Muscle of leg (tissue), 11 donors: ENCODE data around the gene GALNT12. TPM values are rescaled to one million over a fixed set of nuclear protein-coding genes. Genes with fewer than 3 reads are reported as not detected.

Experiments used
- DNase-seq: peaks from one replicate; pipeline ENCODE4 v3.0.0; 2013
- H3K27ac ChIP-seq: one replicate; pipeline ENCODE4 v1.5.1; 2013; ENCODE audit warnings: mild to moderate bottlenecking, low read length, control low read depth
- H3K27me3 ChIP-seq: one replicate; pipeline ENCODE4 v1.6.1; 2013; ENCODE audit warnings: low read length; ENCODE audit not compliant: control insufficient read depth, insufficient read depth
- H3K36me3 ChIP-seq: one replicate; pipeline ENCODE4 v1.6.1; 2013; ENCODE audit warnings: low read length; ENCODE audit not compliant: control insufficient read depth, insufficient read depth
- H3K4me1 ChIP-seq: one replicate; pipeline ENCODE4 v1.6.1; 2013; ENCODE audit warnings: low read length; ENCODE audit not compliant: control insufficient read depth, insufficient read depth
- H3K4me3 ChIP-seq: one replicate; pipeline ENCODE4 v1.5.1; 2013; ENCODE audit warnings: low read length, control low read depth
- H3K9me3 ChIP-seq: replicated peaks from 2 replicates; pipeline ENCODE4 v1.6.1; 2013; ENCODE audit warnings: low read depth, low read length; ENCODE audit not compliant: control insufficient read depth
- WGBS: methylation state at CpG from one replicate; pipeline ENCODE4 v1.1.5; 2013; ENCODE audit warnings: missing lambda C conversion rate; ENCODE audit not compliant: insufficient coverage; 5-methylcytosine and 5-hydroxymethylcytosine counted together
- polyA plus RNA-seq, 8 donors: library from polyadenylated mRNA; unstranded; fragments of 120-200 nt; gene quantifications; one replicate each; pipeline versions ENCODE4 v1.2.1 to v1.2.3, GENCODE V29; 2013; ENCODE audit warnings: inconsistent platforms in 1 of 8, low replicate concordance in 1 of 8; ENCODE audit not compliant: insufficient read length in 8 of 8, insufficient read depth in 1 of 8
- total RNA-seq: library from RNA; stranded (reverse); fragments of 120-200 nt; gene quantifications from one replicate; pipeline ENCODE4 v1.2.4, GENCODE V29; 2013

The GALNT12 gene
- total and polyA plus RNA-seq, 9 donors = 2.7 to 4.6 (median 3.6) TPM

DNA sequence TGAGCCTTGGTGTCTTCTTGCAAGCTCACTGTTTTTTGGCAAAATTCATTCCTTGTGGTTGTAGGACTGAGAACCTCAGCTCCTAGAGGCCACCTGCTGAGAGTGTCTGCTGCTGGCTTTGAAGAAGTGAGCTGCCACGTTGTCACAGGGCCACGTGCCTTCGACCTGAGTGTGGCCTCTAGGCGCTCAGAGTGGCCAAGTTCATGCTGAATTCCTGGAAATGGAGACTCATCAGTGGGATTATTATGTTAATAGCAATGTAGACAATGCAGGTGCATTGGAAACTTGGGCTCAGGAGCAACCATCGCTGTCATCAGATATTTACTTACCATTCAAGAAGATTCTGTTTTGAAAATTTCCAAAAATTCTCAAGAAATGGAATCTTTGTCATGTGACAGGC, 52.5 kb downstream of the GALNT12 start:
- no peak for DNase-seq
- Histone ChIP-seq H3K4me3 (no peak overlapping the region), H3K36me3 (no peaks in the 10 kb centered on the region), H3K27me3 (no peaks in the 10 kb centered on the region), H3K9me3 (peaks cover 10% of the 10 kb centered on the region), H3K27ac (no peak overlapping the region), H3K4me1 (peaks cover 36% of the 10 kb centered on the region)
- 59% methylated on average over 4 of the region's 5 CpGs for WGBS

DNA sequence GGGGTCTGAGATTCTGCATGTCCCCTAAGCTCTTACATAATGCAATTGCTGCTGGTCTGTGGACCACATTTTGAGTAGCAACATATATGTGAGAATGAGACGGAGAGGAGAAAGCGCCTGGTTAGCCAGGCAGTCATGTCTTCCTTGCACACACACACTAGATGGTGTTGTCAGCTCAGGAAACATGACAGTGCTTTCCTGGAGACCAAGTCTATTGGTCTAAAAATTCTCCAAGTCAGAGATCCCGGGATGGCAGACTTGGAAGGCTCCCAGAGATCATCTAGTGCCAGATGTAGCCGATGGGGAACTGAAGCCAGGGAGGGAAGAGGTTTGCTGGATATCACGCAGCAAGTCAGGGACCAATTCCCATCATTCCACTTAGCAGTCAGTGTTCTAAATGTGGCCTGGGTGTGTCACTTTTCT, 53.4 kb downstream of the GALNT12 start:
- Histone ChIP-seq H3K27me3 (no peaks in the 10 kb centered on the region), H3K9me3 (peaks cover 5% of the 10 kb centered on the region), H3K36me3 (no peaks in the 10 kb centered on the region), H3K27ac (peak overlapping the region; percentile 24), H3K4me1 (peaks cover 43% of the 10 kb centered on the region), H3K4me3 (no peak overlapping the region)
- peak; percentile 93 for DNase-seq
- 0% methylated on average over 1 of the region's 5 CpGs for WGBS

DNA sequence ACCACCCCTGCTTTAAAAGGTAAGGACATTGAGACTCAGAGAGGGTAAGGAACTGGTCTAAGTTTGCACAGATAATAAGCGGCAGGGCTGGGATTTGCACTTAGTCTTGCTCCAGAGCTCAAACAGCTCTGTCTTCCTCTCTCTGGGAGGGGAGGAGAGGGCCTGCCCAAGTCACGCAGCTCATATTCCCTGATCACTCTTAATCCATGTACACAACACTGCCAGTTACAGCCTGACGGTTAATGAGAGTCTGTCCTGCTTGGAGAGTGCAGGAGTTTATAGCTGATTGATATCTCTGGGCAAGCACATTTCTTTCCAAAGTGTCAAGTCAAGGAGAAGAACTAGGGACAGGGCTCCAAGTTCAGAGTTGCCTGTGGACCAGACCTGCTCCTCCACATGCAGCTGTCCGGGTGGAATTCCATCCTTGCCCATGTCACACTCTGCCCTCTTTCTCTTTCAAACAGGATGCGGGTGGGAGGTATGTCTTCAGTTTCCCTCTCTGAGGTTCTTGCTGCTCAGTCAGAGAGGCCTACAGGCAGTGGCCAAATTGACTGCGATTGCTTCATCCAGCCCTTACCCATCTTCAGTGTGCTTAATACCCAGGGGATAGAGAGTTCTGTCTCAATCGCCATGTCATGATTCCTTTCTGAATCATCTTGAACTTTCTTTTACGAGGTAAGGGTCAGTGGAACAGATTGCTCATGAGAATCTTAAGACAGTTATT, 54.5 kb downstream of the GALNT12 start:
- H3K27ac ChIP-seq = peak overlapping the region; percentile 65
- H3K9me3 ChIP-seq = no peaks in the 10 kb centered on the region

DNA sequence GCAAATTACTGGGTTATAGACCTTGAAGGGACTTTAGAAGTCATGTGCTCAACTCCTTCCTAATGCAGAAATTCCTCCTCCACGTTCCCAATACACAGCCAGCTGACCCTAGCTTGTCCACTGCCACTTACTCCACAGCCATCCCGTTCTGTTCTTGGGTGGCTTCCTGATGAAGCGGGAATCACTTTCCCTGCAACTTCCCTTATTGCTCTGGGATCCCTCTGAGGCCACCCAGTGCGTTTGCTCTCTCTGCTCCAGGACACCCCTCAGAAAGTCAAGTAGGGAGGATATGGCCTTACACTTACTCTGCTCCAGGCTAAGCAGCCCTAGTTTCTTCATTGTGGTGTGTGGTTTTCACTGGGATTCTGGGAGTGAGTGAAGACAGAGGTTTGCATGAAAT, 55.5 kb downstream of the GALNT12 start:
- Histone ChIP-seq H3K27ac (peak overlapping the region; percentile 38), H3K4me1 (peaks cover 59% of the 10 kb centered on the region), H3K9me3 (no peaks in the 10 kb centered on the region), H3K27me3 (no peaks in the 10 kb centered on the region), H3K36me3 (no peaks in the 10 kb centered on the region), H3K4me3 (no peak overlapping the region)
- 38% methylated on average over 3 of the region's 4 CpGs for WGBS
- no peak for DNase-seq

More for the DNA sequence above, 54.5 kb downstream of the GALNT12 start:
- H3K27me3 ChIP-seq = no peaks in the 10 kb centered on the region
- no peaks in the 10 kb centered on the region for H3K36me3 ChIP-seq
- H3K4me3 ChIP-seq = no peak overlapping the region
- peak; percentile 54 for DNase-seq
- peaks cover 50% of the 10 kb centered on the region for H3K4me1 ChIP-seq
- 64% methylated on average over 3 of the region's 8 CpGs for WGBS

DNA sequence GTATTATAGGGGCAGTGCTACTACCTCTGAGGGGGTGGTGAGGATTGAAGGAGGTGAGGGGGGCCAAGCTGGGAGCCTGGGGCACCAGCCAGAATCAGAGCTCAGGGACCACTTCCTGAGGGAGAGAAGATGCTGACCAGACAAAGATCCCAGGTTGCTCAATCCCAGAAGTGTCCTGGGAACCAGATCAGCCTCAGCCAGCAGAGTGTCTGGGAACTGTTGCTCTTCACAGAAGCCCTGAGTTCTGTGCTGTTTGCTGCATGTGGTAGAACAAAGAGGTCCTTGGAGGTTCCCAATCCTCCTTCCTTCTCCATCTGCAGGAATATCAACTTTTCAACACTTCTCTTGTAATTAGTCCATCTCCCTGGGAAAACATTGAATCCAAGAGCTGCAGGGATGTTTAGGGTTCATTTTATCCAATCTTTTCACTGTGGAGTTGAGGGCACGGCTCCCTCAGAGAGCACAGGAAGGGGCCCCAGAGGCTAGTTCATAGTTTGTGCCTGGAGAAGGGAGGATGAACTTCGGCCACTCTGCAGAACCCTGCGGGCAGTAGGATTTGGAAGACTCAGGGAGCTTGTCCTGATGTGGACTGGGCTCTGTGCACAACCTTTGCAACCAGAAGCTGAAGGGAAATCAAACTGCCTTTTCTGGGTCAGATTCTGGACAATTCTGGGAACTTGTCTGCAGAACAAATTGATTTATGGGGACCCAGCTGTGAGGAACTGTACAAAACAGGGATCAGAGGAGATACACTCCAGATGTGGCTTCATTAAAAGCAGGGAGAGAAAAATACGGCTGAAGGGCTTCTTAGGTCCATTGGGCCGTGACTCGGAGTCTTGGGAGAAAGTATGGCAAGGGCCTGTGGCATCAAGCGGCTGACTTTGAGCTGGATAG, 57.1 kb downstream of the GALNT12 start:
- Histone ChIP-seq H3K27ac (peak overlapping the region; percentile 83), H3K4me3 (no peak overlapping the region), H3K9me3 (no peaks in the 10 kb centered on the region), H3K36me3 (no peaks in the 10 kb centered on the region), H3K27me3 (no peaks in the 10 kb centered on the region), H3K4me1 (peaks cover 61% of the 10 kb centered on the region)
- DNase-seq = peak; percentile 95
- 29% methylated on average over 6 of the region's 7 CpGs for WGBS

DNA sequence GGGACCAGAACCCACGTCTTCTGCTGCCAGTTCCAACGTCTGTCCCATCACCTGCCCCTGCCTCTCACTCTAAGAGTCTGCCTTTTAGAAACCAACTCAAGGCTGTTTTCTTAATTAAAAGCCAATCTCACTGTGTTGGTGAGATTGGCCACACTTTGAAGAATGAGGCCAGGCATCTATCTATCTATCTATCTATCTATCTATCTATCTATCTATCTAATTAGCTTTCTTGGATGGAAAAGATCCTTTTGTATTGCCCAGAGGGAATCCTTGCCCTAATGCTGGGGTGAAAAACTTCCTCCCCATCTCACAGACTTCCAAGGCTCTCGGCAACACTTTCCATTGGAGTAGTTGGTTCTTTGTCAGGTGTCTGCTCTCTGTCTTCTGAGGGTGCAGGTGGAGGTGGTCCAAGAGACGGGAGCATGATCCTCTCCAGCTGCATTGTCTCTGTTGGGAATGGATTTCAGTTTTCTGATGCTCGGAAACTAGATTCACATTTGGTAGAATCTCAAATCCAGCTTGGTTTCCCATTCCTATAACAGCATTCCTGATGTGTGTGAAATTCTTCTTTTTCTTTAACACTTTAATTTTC, 57.9 kb downstream of the GALNT12 start:
- no peak overlapping the region for H3K4me3 ChIP-seq
- H3K4me1 ChIP-seq = peaks cover 61% of the 10 kb centered on the region
- H3K27ac ChIP-seq = peak overlapping the region; percentile 83
- 20% methylated on average over 2 of the region's 5 CpGs for WGBS
- no peaks in the 10 kb centered on the region for H3K9me3 ChIP-seq
- no peaks in the 10 kb centered on the region for H3K36me3 ChIP-seq
- DNase-seq = peak; percentile 78
- H3K27me3 ChIP-seq = no peaks in the 10 kb centered on the region

DNA sequence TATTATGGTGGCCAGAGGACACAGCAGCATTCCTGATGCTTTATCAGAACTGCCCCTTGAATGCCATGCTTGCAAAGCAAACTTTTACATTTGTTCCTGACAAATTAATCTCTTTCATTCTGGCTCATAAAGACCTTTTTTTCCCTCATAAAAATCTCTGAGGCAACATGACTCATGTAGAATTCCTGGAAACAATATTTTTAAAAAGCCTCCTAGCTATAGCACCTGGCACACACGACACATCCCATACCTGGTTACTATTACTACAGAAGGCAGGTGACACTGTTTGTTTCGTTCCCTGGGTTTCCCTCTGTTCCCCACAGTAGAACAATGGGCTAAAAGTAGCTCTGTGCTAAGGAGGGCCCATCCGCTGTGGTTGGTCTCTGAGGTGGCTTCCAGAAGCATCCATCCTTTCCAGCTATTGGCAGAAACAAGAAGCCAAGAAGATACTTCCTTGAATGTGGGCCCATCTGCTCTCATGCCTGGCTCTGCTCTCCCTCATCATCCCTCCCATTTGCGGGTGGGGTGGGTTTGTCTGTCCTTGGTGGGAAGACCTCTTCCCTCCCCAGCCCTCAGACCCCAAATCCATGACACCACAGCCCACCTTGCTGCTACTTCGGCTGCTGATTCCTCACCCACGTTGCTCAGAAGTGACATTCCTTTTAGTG, 59.1 kb downstream of the GALNT12 start:
- H3K9me3 ChIP-seq = no peaks in the 10 kb centered on the region
- H3K27me3 ChIP-seq = no peaks in the 10 kb centered on the region
- no peak overlapping the region for H3K4me3 ChIP-seq
- no peaks in the 10 kb centered on the region for H3K36me3 ChIP-seq
- H3K27ac ChIP-seq = peak overlapping the region; percentile 83
- peaks cover 55% of the 10 kb centered on the region for H3K4me1 ChIP-seq
- 20% methylated on average over 2 of the region's 6 CpGs for WGBS
- no peak for DNase-seq

DNA sequence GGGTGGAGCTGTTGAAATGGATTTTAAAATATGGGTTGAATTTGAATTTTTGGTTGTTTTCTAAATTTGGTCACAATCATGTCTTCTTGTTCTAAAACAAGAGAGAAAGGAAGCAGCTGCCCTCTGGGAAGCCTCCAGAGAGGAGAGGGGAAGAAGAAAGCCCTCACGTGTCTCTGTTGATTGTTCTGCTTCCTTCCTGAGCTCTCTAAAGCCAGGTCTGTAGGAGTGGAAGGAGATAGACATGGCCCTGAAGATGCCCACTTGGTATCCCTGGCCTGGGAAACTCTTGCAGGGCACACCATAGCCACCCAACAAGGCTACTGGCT, 59.6 kb downstream of the GALNT12 start:
- Histone ChIP-seq H3K27me3 (no peaks in the 10 kb centered on the region), H3K4me1 (peaks cover 50% of the 10 kb centered on the region), H3K9me3 (no peaks in the 10 kb centered on the region), H3K27ac (peak overlapping the region; percentile 83), H3K36me3 (no peaks in the 10 kb centered on the region), H3K4me3 (no peak overlapping the region)
- WGBS = 50% methylated on average over 1 of the region's 1 CpG
- peak; percentile 75 for DNase-seq

DNA sequence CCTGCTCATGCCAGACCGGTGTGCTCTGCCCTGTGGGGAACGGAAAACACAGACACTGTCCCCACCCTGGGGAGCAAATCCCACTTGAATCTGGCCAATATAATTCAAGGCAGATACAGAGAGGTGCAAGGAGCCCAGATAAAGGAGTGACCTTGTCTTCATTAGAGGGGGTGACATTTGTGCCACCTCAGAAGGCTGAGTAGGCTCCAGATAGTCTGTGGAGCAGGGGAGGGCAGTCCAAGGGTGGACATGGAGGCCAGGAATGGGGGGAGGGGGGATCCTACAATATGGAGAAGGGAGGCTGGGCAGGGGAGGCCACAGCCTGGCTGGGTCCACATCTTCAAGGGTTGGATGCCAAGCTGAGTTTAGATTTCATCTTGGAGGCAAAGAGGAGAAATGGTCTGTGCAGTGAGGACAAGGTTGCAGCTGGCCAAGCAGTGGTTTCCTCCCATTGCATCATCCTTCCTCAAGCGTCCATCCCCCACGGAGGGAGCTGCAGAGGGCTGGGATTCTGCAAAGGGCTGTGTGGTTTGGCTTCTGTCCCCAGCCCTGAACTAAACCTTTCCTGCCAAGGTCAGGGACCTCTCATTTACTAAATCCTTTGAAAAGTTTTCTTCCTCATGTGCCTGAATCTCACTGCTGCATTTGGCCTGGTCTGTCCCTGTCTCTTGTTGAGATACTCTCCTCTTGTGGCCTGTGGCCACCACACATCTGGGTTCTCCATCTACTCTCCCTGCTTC, 60.1 kb downstream of the GALNT12 start:
- peak; percentile 92 for DNase-seq
- peaks cover 44% of the 10 kb centered on the region for H3K4me1 ChIP-seq
- no peaks in the 10 kb centered on the region for H3K27me3 ChIP-seq
- no peaks in the 10 kb centered on the region for H3K36me3 ChIP-seq
- WGBS = 100% methylated on average over 1 of the region's 4 CpGs
- H3K27ac ChIP-seq = peak overlapping the region; percentile 83
- H3K4me3 ChIP-seq = no peak overlapping the region
- H3K9me3 ChIP-seq = no peaks in the 10 kb centered on the region
